OCI-LY1 (cell line): ENCODE measurements around the gene C9orf72.

Source experiments
- H2AFZ ChIP-seq: fragments of 200-600 bp; sonication (generic), shearing (Covaris generic); 2 replicates; pipeline ENCODE4 v1.6.0; 2014; ENCODE audit warnings: antibody characterized with exemption, mild to moderate bottlenecking, low read length
- H3F3A ChIP-seq: fragments of 200-600 bp; sonication (generic), shearing (Covaris generic); 2 replicates; pipeline ENCODE4 v1.6.0; 2014; ENCODE audit warnings: mild to moderate bottlenecking, antibody characterized with exemption, low read length, moderate library complexity; ENCODE audit not compliant: insufficient read depth
- H3K27ac ChIP-seq: fragments of 200-600 bp; sonication (generic); 2 replicates; pipeline ENCODE4 v1.5.1; 2014; ENCODE audit warnings: low read length, mixed run types, mild to moderate bottlenecking, low read depth; ENCODE audit not compliant: poor library complexity, severe bottlenecking
- H3K27me3 ChIP-seq: fragments of 200-600 bp; sonication (generic); 2 replicates; pipeline ENCODE4 v1.6.0; 2014; ENCODE audit warnings: antibody characterized with exemption, mild to moderate bottlenecking, low read length, moderate library complexity; ENCODE audit not compliant: insufficient read depth
- H3K36me3 ChIP-seq: fragments of 200-600 bp; sonication (generic); 2 replicates; pipeline ENCODE4 v1.6.1; 2014; ENCODE audit warnings: mild to moderate bottlenecking, antibody characterized with exemption, low read length, moderate library complexity, mixed read lengths; ENCODE audit not compliant: insufficient read depth
- H3K4me1 ChIP-seq: fragments of 200-600 bp; sonication (generic); 2 replicates; pipeline ENCODE4 v1.5.1; 2014; ENCODE audit warnings: mild to moderate bottlenecking, low read length, moderate library complexity; ENCODE audit not compliant: insufficient read depth, severe bottlenecking
- H3K4me2 ChIP-seq: fragments of 200-600 bp; sonication (generic), shearing (Covaris generic); 2 replicates; pipeline ENCODE4 v1.6.1; 2014; ENCODE audit warnings: low read length
- H3K4me3 ChIP-seq: fragments of 200-600 bp; sonication (generic); 2 replicates; pipeline ENCODE4 v1.5.1; 2014; ENCODE audit warnings: low read length, low read depth, mild to moderate bottlenecking, mixed read lengths; ENCODE audit not compliant: poor library complexity, severe bottlenecking
- H3K79me2 ChIP-seq: fragments of 200-600 bp; shearing (Covaris generic); 2 replicates; pipeline ENCODE4 v1.6.1; 2016; ENCODE audit warnings: mixed run types, low read length, mixed read lengths; ENCODE audit not compliant: insufficient read depth
- H3K9ac ChIP-seq: fragments of 200-600 bp; sonication (generic), shearing (Covaris generic); 2 replicates; pipeline ENCODE4 v1.6.1; 2014; ENCODE audit warnings: mild to moderate bottlenecking, low read length, mixed read lengths
- H3K9me2 ChIP-seq: fragments of 200-600 bp; sonication (generic), shearing (Covaris generic); 2 replicates; pipeline ENCODE4 v1.6.1; 2014; ENCODE audit warnings: low read depth, mild to moderate bottlenecking, low read length, mixed read lengths
- H3K9me3 ChIP-seq: fragments of 200-600 bp; shearing (Covaris generic); 2 replicates; pipeline ENCODE4 v1.6.1; 2014; ENCODE audit warnings: low read length, mixed read lengths
- H4K20me1 ChIP-seq: fragments of 200-600 bp; sonication (generic), shearing (Covaris generic); 2 replicates; pipeline ENCODE4 v1.6.0; 2016; ENCODE audit warnings: mild to moderate bottlenecking, low read length; ENCODE audit not compliant: insufficient read depth
- CTCF ChIP-seq: fragments of 200-600 bp; sonication (generic), shearing (Covaris generic); IDR thresholded peaks from 2 replicates; pipeline ENCODE4 v1.5.1; 2017; ENCODE audit warnings: mild to moderate bottlenecking, antibody characterized with exemption, low read length, moderate library complexity, mixed read lengths
- EZH2 ChIP-seq: fragments of 200-600 bp; sonication (generic), shearing (Covaris generic); IDR thresholded peaks from 2 replicates; pipeline ENCODE4 v1.8.0; 2017; ENCODE audit warnings: borderline replicate concordance, mixed run types, mild to moderate bottlenecking, antibody characterized with exemption, low read length, moderate library complexity, mixed read lengths

Gene C9orf72

GRCh38 chr9:27533311-27533710, 40.0 kb downstream of the C9orf72 start:
- TF ChIP-seq EZH2 (no peak), CTCF (no peak)
- Histone ChIP-seq H3K27me3 (no peaks in the 10 kb centered on the region), H3K9me3 (no peaks in the 10 kb centered on the region), H4K20me1 (no peaks in the 10 kb centered on the region), H2AFZ (no peak overlapping the region), H3K4me2 (no peak overlapping the region), H3K4me3 (no peak overlapping the region), H3K9ac (no peak overlapping the region), H3K79me2 (no peaks in the 10 kb centered on the region), H3K4me1 (peaks cover 9% of the 10 kb centered on the region), H3K36me3 (no peaks in the 10 kb centered on the region), H3K9me2 (no peaks in the 10 kb centered on the region), H3K27ac (no peak overlapping the region), H3F3A (no peaks in the 10 kb centered on the region)

- H3K4me3 ChIP-seq, result no peak overlapping the region
- no peaks in the 10 kb centered on the region for H3K79me2 ChIP-seq
- no peaks in the 10 kb centered on the region for H4K20me1 ChIP-seq
- TF ChIP-seq CTCF, result no peak
- no peak for TF ChIP-seq EZH2
- no peak overlapping the region for H2AFZ ChIP-seq
- no peaks in the 10 kb centered on the region for H3K27me3 ChIP-seq
- H3K27ac ChIP-seq, result no peak overlapping the region
- no peaks in the 10 kb centered on the region for H3K9me3 ChIP-seq
- no peak overlapping the region for H3K9ac ChIP-seq
- H3K36me3 ChIP-seq, result no peaks in the 10 kb centered on the region
- peaks cover 9% of the 10 kb centered on the region for H3K4me1 ChIP-seq
- H3F3A ChIP-seq, result no peaks in the 10 kb centered on the region
- no peaks in the 10 kb centered on the region for H3K9me2 ChIP-seq
- H3K4me2 ChIP-seq, result no peak overlapping the region
Observed at GRCh38 chr9:27532046-27532445, 41.2 kb downstream of the C9orf72 start.

- H4K20me1 ChIP-seq, result no peaks in the 10 kb centered on the region
- H3K4me3 ChIP-seq, result no peak overlapping the region
- H3K9ac ChIP-seq, result no peak overlapping the region
- H3F3A ChIP-seq, result no peaks in the 10 kb centered on the region
- no peak overlapping the region for H3K4me2 ChIP-seq
- H2AFZ ChIP-seq, result no peak overlapping the region
- H3K9me2 ChIP-seq, result no peaks in the 10 kb centered on the region
- TF ChIP-seq CTCF, result no peak
- TF ChIP-seq EZH2, result no peak
- no peaks in the 10 kb centered on the region for H3K79me2 ChIP-seq
- H3K4me1 ChIP-seq, result peaks cover 9% of the 10 kb centered on the region
- H3K27ac ChIP-seq, result no peak overlapping the region
- H3K27me3 ChIP-seq, result no peaks in the 10 kb centered on the region
- H3K9me3 ChIP-seq, result no peaks in the 10 kb centered on the region
- no peaks in the 10 kb centered on the region for H3K36me3 ChIP-seq
Observed at GRCh38 chr9:27530915-27531755, 42.1 kb downstream of the C9orf72 start.
